Measurements from ENCODE around the gene LSAMP. TPM values are rescaled to one million over a fixed set of nuclear protein-coding genes. Genes with fewer than 3 reads are reported as not detected.

LSAMP gene
- total RNA-seq, 1 experiment from 2014 or later: 0.90 TPM

GRCh38 chr3:115803661-115804060 is 641.6 kb downstream of the LSAMP start:
- H4K5ac ChIP-seq (ENCODE audit: insufficient read length, low read depth, low read length): no peak overlapping the region
- no peaks in the 10 kb centered on the region for H4K20me1 ChIP-seq (ENCODE audit: control insufficient read depth, insufficient read depth, insufficient read length)
- no peaks in the 10 kb centered on the region for H3K23me2 ChIP-seq (ENCODE audit: insufficient read length, low read depth, low read length, poor library complexity, severe bottlenecking)
- no peak overlapping the region for H3K9ac ChIP-seq (ENCODE audit: extremely low read depth, insufficient read length, low read length)
- no CpG with 5 or more reads among the region's 1 CpG for WGBS (ENCODE audit: extremely low coverage, insufficient read length, low lambda C conversion rate)
- H2BK15ac ChIP-seq (ENCODE audit: low read depth, low read length): no peak overlapping the region
- H3K18ac ChIP-seq (ENCODE audit: insufficient read length, low read depth, low read length): no peak overlapping the region
- H3K79me2 ChIP-seq (ENCODE audit: insufficient read depth, low read length): no peaks in the 10 kb centered on the region
- Mint-ChIP-seq H3K27ac (peak overlapping the region in 2 of 3 experiments; percentile 46 to 56; a peak in 3 of 7 replicates), H3K9me3 (peaks cover 9 to 11% of the 10 kb centered on the region in 2 experiments), H3K36me3 (ENCODE audit: insufficient read depth in 1 of 3, low read depth in 3 of 3) (peaks cover 5 to 13% (median 10%) of the 10 kb centered on the region in 3 experiments; a peak in 6 of 7 replicates), H3K4me1 (peaks cover 33 to 52% of the 10 kb centered on the region in 2 experiments), H3K27me3 (ENCODE audit: low read depth) (no peaks in the 10 kb centered on the region), H3K4me3 (0 out of 5 replicates have a peak overlapping the region, but pooled peaks of 1 of the 2 experiments have one; percentile 28)
- H2BK120ac ChIP-seq (ENCODE audit: low read depth, low read length, poor library complexity, severe bottlenecking): no peak overlapping the region
- H2BK12ac ChIP-seq (ENCODE audit: insufficient read length, low read depth, low read length): no peak overlapping the region
- peaks cover 12% of the 10 kb centered on the region for H3K4me1 ChIP-seq (ENCODE audit: insufficient read depth, low read length)
- H3K27ac ChIP-seq (ENCODE audit: insufficient read length, low read depth, low read length): no peak overlapping the region
- H3K56ac ChIP-seq (ENCODE audit: insufficient read length, low read depth, low read length): no peak overlapping the region
- H3K14ac ChIP-seq (ENCODE audit: insufficient read depth, low read length): no peak overlapping the region
- no peaks in the 10 kb centered on the region for H3K79me1 ChIP-seq (ENCODE audit: insufficient read depth, low read depth, low read length, poor library complexity, severe bottlenecking)
- no peak overlapping the region for H2AFZ ChIP-seq (ENCODE audit: low read length)
- no peak for DNase-seq
- no peak overlapping the region for H3K4ac ChIP-seq (ENCODE audit: low read depth, low read length)
- H3K9me3 ChIP-seq (ENCODE audit: control insufficient read depth, low read depth, low read length): no peaks in the 10 kb centered on the region
- no peak overlapping the region for H2AK5ac ChIP-seq (ENCODE audit: insufficient read length, low read length)
- no peak overlapping the region for H3K4me2 ChIP-seq (ENCODE audit: insufficient read depth, insufficient read length, low read length)
- no peak overlapping the region for H4K91ac ChIP-seq (ENCODE audit: insufficient read length, low read depth, low read length)
- no peak overlapping the region for H2BK5ac ChIP-seq (ENCODE audit: insufficient read length, low read length)
- TF ChIP-seq CTCF (conservative IDR thresholded peaks at IDR 0.05): no peak
- H3K23ac ChIP-seq (ENCODE audit: insufficient read length, low read depth, low read length): no peak overlapping the region
- no peak overlapping the region for H2BK20ac ChIP-seq (ENCODE audit: low read depth, low read length, poor library complexity, severe bottlenecking)
- no peaks in the 10 kb centered on the region for H3K27me3 ChIP-seq (ENCODE audit: insufficient read depth, low read length)
- H3T11ph ChIP-seq (ENCODE audit: low read length): no peak overlapping the region
- H4K8ac ChIP-seq (replicated peaks; ENCODE audit: insufficient read length, low read depth, low read length): no peak overlapping the region
